OCI-M2 (cell line): ENCODE results near the gene IGF2.

Experiments used
- DNase-seq: peaks from one replicate; lab custom pipeline; 2025; ENCODE audit not compliant: unreplicated experiment; lab: John Stamatoyannopoulos, UW

IGF2 gene

GRCh38 chr11:2137202-2138067 is 1.8 kb downstream of the IGF2 start:
- no peak for DNase-seq

- DNase-seq = no peak
Observed at GRCh38 chr11:2136952-2137201, 2.3 kb downstream of the IGF2 start.

GRCh38 chr11:2136209-2136951 is 2.8 kb downstream of the IGF2 start:
- no peak for DNase-seq

- no peak for DNase-seq
Observed at GRCh38 chr11:2135648-2136201, 3.5 kb downstream of the IGF2 start.

GRCh38 chr11:2135018-2135569 is 4.1 kb downstream of the IGF2 start:
- no peak for DNase-seq

- no peak for DNase-seq
Observed at GRCh38 chr11:2134022-2135010, 4.9 kb downstream of the IGF2 start.

GRCh38 chr11:2133241-2134021 is 5.8 kb downstream of the IGF2 start:
- no peak for DNase-seq

GRCh38 chr11:2132874-2133240 is 6.3 kb downstream of the IGF2 start:
- no peak for DNase-seq

GRCh38 chr11:2132246-2132645 is 6.9 kb downstream of the IGF2 start:
- no peak for DNase-seq

- no peak for DNase-seq
Observed at GRCh38 chr11:2131371-2132236, 7.6 kb downstream of the IGF2 start.

- no peak for DNase-seq
Observed at GRCh38 chr11:2130881-2131352, 8.3 kb downstream of the IGF2 start.

GRCh38 chr11:2129699-2130366 is 9.4 kb downstream of the IGF2 start:
- DNase-seq = no peak

GRCh38 chr11:2129308-2129698 is 9.9 kb downstream of the IGF2 start:
- no peak for DNase-seq

- DNase-seq = no peak
Observed at GRCh38 chr11:2128511-2129307, 10.5 kb downstream of the IGF2 start.

GRCh38 chr11:2128130-2128510 is 11.1 kb downstream of the IGF2 start:
- DNase-seq = no peak

- DNase-seq = no peak
Observed at GRCh38 chr11:2127482-2128129, 11.6 kb downstream of the IGF2 start.

- DNase-seq = no peak
Observed at GRCh38 chr11:2126520-2127085, 12.6 kb downstream of the IGF2 start.
